NB4 (cell line): Measurements from ENCODE around the gene RUNX3.

Experiments used
- MYC ChIP-seq: IDR thresholded peaks from 2 replicates; pipeline ENCODE4 v1.6.1; 2011; ENCODE audit warnings: low read depth, low read length
- TF ChIP-seq, protein P1 (sequence below): IDR thresholded peaks from 2 replicates; pipeline ENCODE4 v1.6.1; 2011; ENCODE audit warnings: low read depth, low read length

DNA sequence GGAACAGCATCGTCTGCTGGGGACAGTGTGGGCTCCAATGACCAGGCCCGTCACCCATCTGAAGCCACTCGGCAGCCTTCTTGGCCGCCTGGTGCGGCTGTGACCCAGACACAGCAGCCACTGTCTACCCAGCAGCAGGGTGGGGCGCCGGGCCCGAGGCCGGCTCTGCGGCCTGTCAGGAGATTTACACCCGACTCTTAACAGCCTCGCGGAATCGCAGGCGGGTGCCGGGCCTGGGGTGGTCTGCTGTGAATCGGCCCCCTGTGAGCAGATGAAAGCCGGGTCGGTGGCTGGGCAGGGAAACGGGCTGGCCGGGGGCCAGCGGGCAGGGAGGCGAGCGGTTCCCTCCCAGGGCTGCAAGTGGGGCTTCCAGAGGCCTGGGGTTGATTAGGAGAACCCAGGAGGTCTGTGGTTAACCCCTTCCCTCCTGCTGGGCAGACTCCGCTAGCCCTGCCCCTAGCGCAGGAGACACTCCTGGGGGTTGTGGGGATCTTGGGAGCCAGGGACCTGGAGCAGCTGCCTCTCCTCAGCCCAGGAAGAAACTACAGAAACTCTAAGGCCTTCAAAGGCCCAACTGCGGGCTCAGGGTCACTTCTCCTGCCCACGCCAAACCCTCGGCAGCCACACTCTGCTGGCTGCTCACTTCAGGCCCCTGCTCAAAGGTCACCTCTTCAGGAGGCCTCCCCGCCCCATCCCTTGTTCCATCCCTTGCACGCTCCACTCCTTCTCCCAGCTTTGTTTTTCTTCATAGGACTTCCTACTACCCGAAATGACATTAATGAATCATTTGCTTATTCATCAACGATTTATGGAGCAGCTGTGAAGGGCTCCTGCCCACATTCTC is 15.6 kb downstream of the RUNX3 start:
- TF ChIP-seq MYC: no peak
- TF ChIP-seq, protein P1, sequence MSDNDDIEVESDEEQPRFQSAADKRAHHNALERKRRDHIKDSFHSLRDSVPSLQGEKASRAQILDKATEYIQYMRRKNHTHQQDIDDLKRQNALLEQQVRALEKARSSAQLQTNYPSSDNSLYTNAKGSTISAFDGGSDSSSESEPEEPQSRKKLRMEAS: no peak
